SIG-M5 (cell line): Measurements from ENCODE around the gene ARFGEF3.
"Not testable (repeated sequence)": the region's sequence is repeated elsewhere in the genome, so short reads cannot be mapped to it uniquely, and the experiment has no call there.

Source experiments
- DNase-seq: peaks from one replicate; lab custom pipeline; 2025; lab: John Stamatoyannopoulos, UW

The ARFGEF3 gene

GRCh38 chr6:138161338-138162110 is at the start of gene ARFGEF3:
Gene ARFGEF3, plus strand, starts transcription at chr6:138161939. Its CDS starts 148 bp downstream, at chr6:138162087.
- no peak for DNase-seq

DNA sequence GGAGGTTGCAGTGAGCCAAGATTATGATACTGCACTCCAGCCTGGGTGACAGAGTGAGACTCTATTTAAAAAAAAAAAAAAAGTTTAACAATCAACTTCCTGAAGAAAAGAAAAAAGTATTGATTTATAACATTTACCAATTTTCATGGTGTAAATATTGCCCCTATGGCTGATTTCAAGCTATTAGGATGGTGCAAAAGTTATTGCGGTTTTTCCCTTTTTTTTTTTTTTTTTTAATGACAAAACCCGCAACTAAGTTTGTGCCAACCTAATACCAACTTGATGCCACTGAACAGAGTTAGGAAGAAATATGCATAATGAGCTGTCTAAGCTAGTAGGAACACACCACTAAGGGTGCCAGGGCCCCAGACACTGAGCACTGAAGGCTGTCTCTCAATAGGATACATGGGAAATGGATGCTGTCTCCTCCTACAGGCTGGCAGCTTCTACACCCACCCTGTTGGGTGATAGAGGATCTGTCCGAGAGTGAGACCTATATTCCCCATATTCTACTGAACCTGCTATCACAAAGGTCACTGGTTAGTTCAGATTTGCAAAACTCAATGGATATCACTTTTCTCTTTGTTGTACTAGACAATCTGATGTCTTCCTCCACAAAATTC is 48.0 kb upstream of the ARFGEF3 start:
- DNase-seq: no peak

- no peak for DNase-seq
Measured at GRCh38 chr6:138115201-138115600, 46.5 kb upstream of the ARFGEF3 start.

GRCh38 chr6:138115877-138116660 is 45.7 kb upstream of the ARFGEF3 start:
- DNase-seq: no peak

GRCh38 chr6:138116661-138116999 is 45.1 kb upstream of the ARFGEF3 start:
- DNase-seq: no peak

- no peak for DNase-seq
Measured at GRCh38 chr6:138117376-138117914, 44.3 kb upstream of the ARFGEF3 start.

DNA sequence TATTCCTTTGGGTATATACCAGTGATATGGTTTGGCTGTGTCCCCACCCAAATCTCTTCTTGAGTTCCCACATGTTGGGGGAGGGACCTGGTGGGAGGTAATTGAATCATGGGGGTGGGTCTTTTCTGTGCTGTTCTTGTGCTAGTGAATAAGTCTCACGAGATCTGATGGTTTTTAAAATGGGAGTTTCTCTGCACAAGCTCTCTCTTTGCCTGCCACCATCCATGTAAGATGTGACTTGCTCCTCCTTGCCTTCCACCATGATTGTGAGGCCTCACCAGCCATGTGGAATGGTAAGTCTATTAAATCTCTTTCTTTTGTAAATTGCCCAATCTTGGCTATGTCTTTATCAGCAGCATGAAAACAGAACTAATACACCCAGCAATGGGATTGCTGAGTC is 42.5 kb upstream of the ARFGEF3 start:
- not testable (repeated sequence) for DNase-seq

- no peak for DNase-seq
Measured at GRCh38 chr6:138119976-138120375, 41.8 kb upstream of the ARFGEF3 start.

GRCh38 chr6:138124096-138124495 is 37.6 kb upstream of the ARFGEF3 start:
- no peak for DNase-seq

DNA sequence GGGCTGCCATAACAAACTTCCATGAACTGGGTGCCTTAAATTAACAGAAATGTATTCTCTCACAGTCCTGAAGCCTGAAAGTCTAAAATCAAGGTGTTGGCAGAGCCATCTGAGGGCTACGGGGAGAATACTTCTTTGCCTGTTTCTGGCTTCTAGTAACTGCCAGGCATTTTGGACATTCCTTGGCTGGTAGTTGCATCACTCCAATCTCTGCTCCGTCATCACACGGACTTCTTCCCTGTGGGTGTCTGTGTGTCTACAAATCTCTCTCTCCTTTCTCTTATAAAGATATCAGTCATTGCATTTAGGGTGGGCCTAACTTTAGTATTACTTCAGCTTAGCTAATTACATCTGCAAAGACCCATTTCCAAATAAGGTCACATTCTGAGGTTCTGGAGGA is 33.6 kb upstream of the ARFGEF3 start:
- no peak for DNase-seq

DNA sequence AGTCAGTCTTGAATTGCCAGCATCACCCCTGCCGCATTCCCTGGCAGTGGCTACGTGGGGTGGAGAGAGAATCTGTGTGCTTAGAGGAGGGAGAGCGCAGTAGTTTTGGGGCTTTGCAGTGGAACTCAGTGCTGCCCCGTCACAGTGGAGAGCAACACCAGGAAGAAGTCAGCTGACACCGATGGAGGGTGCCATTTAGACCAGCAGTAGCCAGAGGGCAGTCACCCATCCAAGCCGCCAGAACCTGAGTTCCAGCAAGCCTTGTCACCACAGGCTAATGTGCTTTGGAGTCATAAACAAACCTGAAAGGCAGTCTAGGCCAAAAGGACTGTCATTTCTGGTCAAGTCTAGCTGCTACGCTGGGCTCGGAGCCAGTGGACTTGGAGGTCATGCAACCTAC is 32.5 kb upstream of the ARFGEF3 start:
- no peak for DNase-seq

GRCh38 chr6:138142806-138143205 is 18.9 kb upstream of the ARFGEF3 start:
- no peak for DNase-seq

- DNase-seq: no peak
Measured at GRCh38 chr6:138145402-138145801, 16.3 kb upstream of the ARFGEF3 start.

- DNase-seq: no peak
Measured at GRCh38 chr6:138146544-138146943, 15.2 kb upstream of the ARFGEF3 start.

- no peak for DNase-seq
Measured at GRCh38 chr6:138155443-138155842, 6.3 kb upstream of the ARFGEF3 start.

GRCh38 chr6:138157986-138158638 is 3.6 kb upstream of the ARFGEF3 start:
- no peak for DNase-seq

DNA sequence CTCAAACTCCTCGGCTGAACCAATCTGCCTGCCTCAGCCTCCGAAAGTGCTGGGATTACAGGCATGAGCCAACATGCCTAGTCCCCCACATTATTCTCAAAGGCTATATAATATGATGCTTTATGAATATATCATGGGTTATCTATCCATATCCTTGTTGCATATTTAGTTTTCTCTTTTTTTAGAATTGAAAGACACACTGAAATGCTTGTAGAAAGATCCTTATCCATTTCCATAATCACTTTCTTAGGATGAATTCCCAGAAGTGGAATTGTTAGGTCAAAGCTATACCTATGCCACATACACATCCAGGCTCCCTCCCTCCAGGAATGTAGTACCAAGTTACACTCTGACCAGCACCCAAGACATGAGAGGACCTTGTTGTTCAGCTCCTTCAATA is 2.5 kb upstream of the ARFGEF3 start:
- no peak for DNase-seq

DNA sequence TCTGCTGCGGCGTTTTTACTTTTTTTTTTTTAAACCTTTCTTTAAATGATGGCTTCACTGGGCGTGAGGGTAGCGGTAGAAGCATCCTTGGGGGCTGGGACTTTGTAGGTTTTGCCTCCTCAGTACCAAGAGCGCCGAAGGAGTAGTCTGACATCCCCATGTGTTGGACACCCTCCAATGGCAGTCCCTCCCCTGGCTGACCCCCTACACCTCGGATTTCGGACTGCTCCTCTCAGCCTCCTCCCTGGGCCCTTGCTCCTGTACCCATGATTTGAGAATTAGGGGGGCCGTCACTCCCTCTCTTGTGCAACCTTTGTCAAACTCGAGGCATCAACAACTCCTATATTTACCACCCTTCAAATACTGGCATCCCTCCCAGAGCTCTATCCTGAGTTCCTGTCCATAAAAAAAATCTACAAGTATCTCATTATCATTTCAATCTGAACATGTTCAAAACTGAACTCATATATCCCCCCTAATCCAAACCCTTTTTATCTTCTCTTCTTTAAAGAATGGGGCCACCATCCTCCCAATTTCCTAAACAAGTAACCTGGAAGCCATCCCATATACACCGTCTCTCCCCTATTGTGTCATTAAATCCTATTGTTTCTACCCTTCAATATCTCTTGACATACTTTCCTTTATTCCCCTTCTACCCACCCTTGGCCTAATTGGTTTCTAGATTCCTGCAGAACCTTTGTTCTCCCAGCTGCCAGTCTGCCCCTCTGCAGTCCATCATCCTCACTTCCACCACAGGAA is 1.2 kb upstream of the ARFGEF3 start:
- DNase-seq: no peak

DNA sequence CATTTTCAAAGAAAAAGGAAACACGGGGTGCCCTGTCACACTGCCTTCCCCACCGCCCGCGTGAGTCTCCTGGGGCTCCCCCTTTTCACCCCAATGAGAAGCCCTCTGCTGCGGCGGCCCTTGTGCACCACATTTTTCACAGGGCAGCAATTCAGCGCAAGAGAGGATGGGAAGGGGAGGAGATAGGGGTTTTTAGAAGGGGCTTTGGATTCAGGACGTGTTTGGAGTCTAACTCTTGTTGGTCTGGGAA is 726 bp upstream of the ARFGEF3 start:
- no peak for DNase-seq

DNA sequence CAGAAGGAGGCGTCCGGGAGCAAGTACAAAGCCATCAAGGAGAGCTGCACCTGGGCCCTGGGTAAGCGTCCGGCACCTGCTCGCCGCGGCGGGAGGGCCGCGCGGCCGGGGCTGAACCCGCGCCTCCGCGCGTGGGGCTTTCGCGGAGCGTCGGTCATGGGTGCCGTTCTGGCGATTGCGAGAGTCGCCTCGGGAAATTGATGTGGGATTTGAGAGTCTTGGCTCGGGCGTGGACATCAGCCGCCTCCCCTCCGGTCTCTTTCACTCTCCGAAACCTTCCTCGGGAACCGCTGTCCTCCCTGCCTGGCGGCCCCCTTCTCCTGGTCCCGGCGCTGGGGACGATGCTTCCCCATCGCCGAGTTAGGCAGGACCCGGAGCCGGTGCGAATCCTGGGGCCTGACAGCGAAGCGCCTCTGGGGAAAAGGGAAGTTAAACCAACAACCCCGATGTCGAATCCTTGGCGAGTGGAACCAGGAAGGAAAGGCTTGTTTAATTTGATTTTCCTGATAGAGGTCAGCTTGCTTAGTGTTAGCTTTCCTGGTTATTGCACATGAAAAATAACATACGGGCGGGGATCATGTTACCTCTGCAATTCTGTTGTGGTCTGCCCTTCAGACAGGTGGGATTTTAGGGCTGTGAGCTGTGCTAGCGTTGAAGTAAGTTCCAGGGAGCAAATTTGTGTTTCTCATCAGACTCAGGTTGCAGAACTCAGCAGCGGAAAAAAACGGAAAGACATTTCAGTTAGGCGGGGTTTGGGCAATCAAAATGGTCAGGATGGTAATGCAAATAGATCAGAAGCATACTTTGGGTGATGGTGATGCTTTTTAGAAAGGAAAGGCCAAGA is 594 bp downstream of the ARFGEF3 start:
- no peak for DNase-seq
